CD8-positive, alpha-beta memory T cell (primary cell): ENCODE measurements around the gene C1orf116. TPM values are rescaled to one million over a fixed set of nuclear protein-coding genes. Genes with fewer than 3 reads are reported as not detected.

Experiments
- CTCF ChIA-PET: fragments of 350-600 bp; sonication (Branson Sonifier 250); formaldehyde crosslinking; loops from one replicate; lab custom pipeline; 2021; ENCODE audit warnings: antibody characterized with exemption; lab: Charles Lee
- POLR2A ChIA-PET: fragments of 350-600 bp; sonication (Branson Sonifier 250); formaldehyde crosslinking; loops from one replicate; lab custom pipeline; 2021; ENCODE audit warnings: antibody characterized with exemption; lab: Charles Lee
- DNase-seq, 5 donors: peaks; one replicate each; pipeline versions ENCODE4 v3.0.0 to v3.0.0-alpha.2; 2020 to 2022; ENCODE audit warnings: mixed read lengths in 1 of 5
- H3K27ac ChIP-seq: one replicate; pipeline ENCODE4 v1.7.0; 2013; ENCODE audit warnings: low read depth, mild to moderate bottlenecking, low read length, moderate library complexity
- H3K27me3 ChIP-seq: 2 replicates; pipeline ENCODE4 v1.7.0; 2013; ENCODE audit warnings: low read length, mild to moderate bottlenecking; ENCODE audit not compliant: insufficient read depth, poor library complexity, severe bottlenecking
- H3K36me3 ChIP-seq: 2 replicates; pipeline ENCODE4 v1.7.0; 2013; ENCODE audit warnings: mild to moderate bottlenecking, low read length, moderate library complexity; ENCODE audit not compliant: insufficient read depth
- H3K4me1 ChIP-seq: 2 replicates; pipeline ENCODE4 v1.7.0; 2013; ENCODE audit warnings: mild to moderate bottlenecking, low read length, moderate library complexity; ENCODE audit not compliant: insufficient read depth
- H3K4me3 ChIP-seq: 2 replicates; pipeline ENCODE4 v1.7.0; 2013; ENCODE audit warnings: mild to moderate bottlenecking, low read length
- H3K9me3 ChIP-seq: 2 replicates; pipeline ENCODE4 v1.7.0; 2013; ENCODE audit warnings: mild to moderate bottlenecking, low read length
- H3K27ac Mint-ChIP-seq, 8 donors: one replicate each; pipeline ENCODE4 v1.8.0; 2020 to 2021; ENCODE audit warnings: mixed read lengths in 8 of 8, mild to moderate bottlenecking in 6 of 8, inconsistent platforms in 3 of 8, moderate library complexity in 3 of 8
- H3K27me3 Mint-ChIP-seq, 2 donors: one replicate each; pipeline ENCODE4 v1.8.0; 2020 to 2021; ENCODE audit warnings: mixed read lengths in 2 of 2, mild to moderate bottlenecking in 1 of 2, moderate library complexity in 1 of 2
- H3K36me3 Mint-ChIP-seq, 3 donors: one replicate each; pipeline ENCODE4 v1.8.0; 2020 to 2021; ENCODE audit warnings: mixed read lengths in 3 of 3, inconsistent platforms in 1 of 3, mild to moderate bottlenecking in 1 of 3
- H3K4me1 Mint-ChIP-seq, 3 donors: one replicate each; pipeline ENCODE4 v1.8.0; 2020 to 2021; ENCODE audit warnings: mixed read lengths in 3 of 3, inconsistent platforms in 1 of 3, mild to moderate bottlenecking in 1 of 3
- H3K4me3 Mint-ChIP-seq, 7 donors: one replicate each; pipeline ENCODE4 v1.8.0; 2020 to 2021; ENCODE audit warnings: mixed read lengths in 7 of 7, mild to moderate bottlenecking in 6 of 7, moderate library complexity in 4 of 7, inconsistent platforms in 2 of 7
- H3K9me3 Mint-ChIP-seq, 5 donors: one replicate each; pipeline ENCODE4 v1.8.0; 2020 to 2022; ENCODE audit warnings: mixed read lengths in 5 of 5, mild to moderate bottlenecking in 3 of 5, moderate library complexity in 2 of 5, inconsistent platforms in 1 of 5
- polyA plus RNA-seq: library from polyadenylated mRNA; unstranded; fragments of 300-500 nt; fragmentation: Illumina TruSeq; gene quantifications from one replicate; pipeline ENCODE4 v1.2.3, GENCODE V29; 2021
- total RNA-seq, 2 experiments: library from RNA; stranded (reverse); gene quantifications; one replicate each; pipeline ENCODE4 v1.2.3, GENCODE V29; 2021

C1orf116 gene
- total and polyA plus RNA-seq, 3 experiments from 2014 or later: not detected

GRCh38 chr1:207026104-207026534 lies 6.4 kb downstream of the C1orf116 start:
- Mint-ChIP-seq H3K4me1 (no peaks in the 10 kb centered on the region), H3K4me3 (no peak overlapping the region), H3K9me3 (no peaks in the 10 kb centered on the region), H3K36me3 (no peaks in the 10 kb centered on the region), H3K27me3 (peaks cover 29 to 74% of the 10 kb centered on the region in 2 donors), H3K27ac (no peak overlapping the region)
- no peak overlapping the region for H3K4me3 ChIP-seq
- ChIA-PET CTCF (interaction anchor here (0.7 kb wide), 1 partner anchor 385 kb away, joined by 3 read pairs; no protein-coding TSS in a partner anchor), POLR2A (no interaction called here)
- H3K27me3 ChIP-seq: peaks cover 4% of the 10 kb centered on the region
- H3K4me1 ChIP-seq: no peaks in the 10 kb centered on the region
- H3K9me3 ChIP-seq: no peaks in the 10 kb centered on the region
- H3K36me3 ChIP-seq: no peaks in the 10 kb centered on the region
- no peak for DNase-seq
- peak overlapping the region; percentile 91 for H3K27ac ChIP-seq

- ChIA-PET CTCF (interaction anchor here (0.7 kb wide), 1 partner anchor 386 kb away, joined by 3 read pairs; no protein-coding TSS in a partner anchor), POLR2A (no interaction called here)
- Mint-ChIP-seq H3K27me3 (peaks cover 35 to 71% of the 10 kb centered on the region in 2 donors), H3K9me3 (no peaks in the 10 kb centered on the region), H3K27ac (no peak overlapping the region), H3K36me3 (no peaks in the 10 kb centered on the region), H3K4me3 (no peak overlapping the region), H3K4me1 (no peaks in the 10 kb centered on the region)
- Histone ChIP-seq H3K4me1 (no peaks in the 10 kb centered on the region), H3K27me3 (peaks cover 4% of the 10 kb centered on the region), H3K4me3 (peak overlapping the region; percentile 10), H3K27ac (peak overlapping the region; percentile 91), H3K9me3 (no peaks in the 10 kb centered on the region), H3K36me3 (no peaks in the 10 kb centered on the region)
- no peak for DNase-seq
These were observed 7.2 kb downstream of the C1orf116 start for GRCh38 chr1:207025146-207025880.

- H3K9me3 Mint-ChIP-seq: no peaks in the 10 kb centered on the region
- no peak for DNase-seq
- peaks cover 4% of the 10 kb centered on the region for H3K27me3 ChIP-seq
- H3K36me3 Mint-ChIP-seq: no peaks in the 10 kb centered on the region
- peaks cover 33 to 66% of the 10 kb centered on the region in 2 donors for H3K27me3 Mint-ChIP-seq
- no peaks in the 10 kb centered on the region for H3K9me3 ChIP-seq
- ChIA-PET CTCF (interaction anchor here (0.9 kb wide), 1 partner anchor 381 kb away, joined by 3 read pairs; no protein-coding TSS in a partner anchor), POLR2A (no interaction called here)
- no peak overlapping the region for H3K4me3 Mint-ChIP-seq
- no peaks in the 10 kb centered on the region for H3K4me1 ChIP-seq
- H3K36me3 ChIP-seq: no peaks in the 10 kb centered on the region
- H3K27ac ChIP-seq: peak overlapping the region; percentile 90
- H3K4me3 ChIP-seq: no peak overlapping the region
- H3K27ac Mint-ChIP-seq: peak overlapping the region in 1 of 8 donors; percentile 33
- H3K4me1 Mint-ChIP-seq: no peaks in the 10 kb centered on the region
These were observed 8.1 kb downstream of the C1orf116 start for GRCh38 chr1:207024202-207025145.

- H3K4me3 ChIP-seq: no peak overlapping the region
- POLR2A ChIA-PET: no interaction called here
- CTCF ChIA-PET: interaction anchor here (1.4 kb wide), 1 partner anchor 27 kb away, joined by 3 read pairs; no protein-coding TSS in a partner anchor
- H3K4me3 Mint-ChIP-seq: no peak overlapping the region
- H3K4me1 ChIP-seq: no peaks in the 10 kb centered on the region
- H3K36me3 ChIP-seq: no peaks in the 10 kb centered on the region
- peaks cover 28 to 63% of the 10 kb centered on the region in 2 donors for H3K27me3 Mint-ChIP-seq
- no peaks in the 10 kb centered on the region for H3K36me3 Mint-ChIP-seq
- peaks cover 4% of the 10 kb centered on the region for H3K27me3 ChIP-seq
- H3K4me1 Mint-ChIP-seq: no peaks in the 10 kb centered on the region
- no peak overlapping the region for H3K27ac Mint-ChIP-seq
- DNase-seq: no peak
- no peaks in the 10 kb centered on the region for H3K9me3 ChIP-seq
- H3K27ac ChIP-seq: peak overlapping the region; percentile 88
- no peaks in the 10 kb centered on the region for H3K9me3 Mint-ChIP-seq
These were observed 9.4 kb downstream of the C1orf116 start for GRCh38 chr1:207022996-207023679.

GRCh38 chr1:207021876-207022596 lies 10.5 kb downstream of the C1orf116 start:
- Mint-ChIP-seq H3K9me3 (no peaks in the 10 kb centered on the region), H3K27ac (no peak overlapping the region), H3K4me3 (no peak overlapping the region), H3K27me3 (peaks cover 25 to 53% of the 10 kb centered on the region in 2 donors), H3K36me3 (no peaks in the 10 kb centered on the region), H3K4me1 (no peaks in the 10 kb centered on the region)
- CTCF ChIA-PET: no interaction called here
- Histone ChIP-seq H3K27ac (peak overlapping the region; percentile 88), H3K9me3 (no peaks in the 10 kb centered on the region), H3K4me1 (no peaks in the 10 kb centered on the region), H3K36me3 (no peaks in the 10 kb centered on the region), H3K4me3 (no peak overlapping the region), H3K27me3 (peaks cover 4% of the 10 kb centered on the region)
- POLR2A ChIA-PET: no interaction called here
- no peak for DNase-seq

- Mint-ChIP-seq H3K36me3 (no peaks in the 10 kb centered on the region), H3K4me3 (no peak overlapping the region), H3K4me1 (no peaks in the 10 kb centered on the region), H3K9me3 (no peaks in the 10 kb centered on the region), H3K27ac (peak overlapping the region in 1 of 8 donors; percentile 34), H3K27me3 (peaks cover 23 to 48% of the 10 kb centered on the region in 2 donors)
- Histone ChIP-seq H3K27ac (peak overlapping the region; percentile 76), H3K4me3 (no peak overlapping the region), H3K9me3 (no peaks in the 10 kb centered on the region), H3K4me1 (no peaks in the 10 kb centered on the region), H3K36me3 (no peaks in the 10 kb centered on the region), H3K27me3 (peaks cover 4% of the 10 kb centered on the region)
- ChIA-PET POLR2A (no interaction called here), CTCF (no interaction called here)
- DNase-seq: no peak
These were observed 11.3 kb downstream of the C1orf116 start for GRCh38 chr1:207021139-207021861.

- no peak overlapping the region for H3K4me3 ChIP-seq
- H3K27me3 Mint-ChIP-seq: peaks cover 25 to 51% of the 10 kb centered on the region in 2 donors
- H3K27me3 ChIP-seq: peaks cover 4% of the 10 kb centered on the region
- CTCF ChIA-PET: no interaction called here
- peak overlapping the region in 1 of 8 donors; percentile 34 for H3K27ac Mint-ChIP-seq
- H3K27ac ChIP-seq: peak overlapping the region; percentile 76
- H3K4me1 Mint-ChIP-seq: no peaks in the 10 kb centered on the region
- no peaks in the 10 kb centered on the region for H3K9me3 ChIP-seq
- POLR2A ChIA-PET: no interaction called here
- H3K9me3 Mint-ChIP-seq: no peaks in the 10 kb centered on the region
- no peak for DNase-seq
- no peaks in the 10 kb centered on the region for H3K36me3 Mint-ChIP-seq
- H3K4me1 ChIP-seq: no peaks in the 10 kb centered on the region
- no peak overlapping the region for H3K4me3 Mint-ChIP-seq
- no peaks in the 10 kb centered on the region for H3K36me3 ChIP-seq
These were observed 11.8 kb downstream of the C1orf116 start for GRCh38 chr1:207020709-207021107.
